ENCODE measurements around the gene TAAR2. TPM values are rescaled to one million over a fixed set of nuclear protein-coding genes. Genes with fewer than 3 reads are reported as not detected.

Gene TAAR2
- polyA plus RNA-seq, 3 donors: not detected

- H3K27ac ChIP-seq (ENCODE audit: low read depth, low read length): no peak overlapping the region
- 68 to 74% (median 69%) methylated on average over 1 of the region's 1 CpG for WGBS, 3 donors
These were observed 56.5 kb downstream of the TAAR2 start for GRCh38 chr6:132567566-132567965.

Other genes starting within 250 kb of the TAAR2 start
- 1 to 10 TPM in 1 of 3 donors, under 1 TPM in 2; 0.16 to 1.3 (median 0.33) TPM for gene MOXD1, start 222.8 kb downstream of the TAAR2 start, polyA plus RNA-seq
- gene STX7, start 111.2 kb downstream of the TAAR2 start, polyA plus RNA-seq: 10 to 100 TPM; 11.4 to 30.7 (median 23.3) TPM
- not detected for gene TAAR9, start 86.0 kb downstream of the TAAR2 start, polyA plus RNA-seq
- gene TAAR8, start 71.6 kb downstream of the TAAR2 start, polyA plus RNA-seq: not detected
- not detected for gene TAAR6, start 54.0 kb downstream of the TAAR2 start, polyA plus RNA-seq
- not detected for gene TAAR5, start 34.5 kb downstream of the TAAR2 start, polyA plus RNA-seq
- gene TAAR1, start 34.9 kb upstream of the TAAR2 start, polyA plus RNA-seq: not detected
- gene VNN1, start 89.8 kb upstream of the TAAR2 start, polyA plus RNA-seq: 1 to 10 TPM in 2 of 3 donors, under 1 TPM in 1; 0.28 to 7.1 (median 2.8) TPM
- gene VNN2, start 133.6 kb upstream of the TAAR2 start, polyA plus RNA-seq: 10 to 100 TPM in 2 of 3 donors, under 1 TPM in 1; 0.46 to 26.3 (median 24.0) TPM
- gene SLC18B1, start 174.4 kb upstream of the TAAR2 start, polyA plus RNA-seq: 1 to 10 TPM; 3.4 to 6.3 (median 5.5) TPM
- gene RPS12, start 190.3 kb upstream of the TAAR2 start, polyA plus RNA-seq: 1,000 to 10,000 TPM; 2,454 to 4,576 (median 3,816) TPM